Activated CD8-positive, alpha-beta memory T cell treated with anti-CD3 and anti-CD28 coated beads for 24 hours (primary cell): ENCODE measurements around the gene FYTTD1.

Experiments used
- DNase-seq: peaks from one replicate; pipeline ENCODE4 v3.0.0-alpha.2; 2020

Gene FYTTD1

DNA sequence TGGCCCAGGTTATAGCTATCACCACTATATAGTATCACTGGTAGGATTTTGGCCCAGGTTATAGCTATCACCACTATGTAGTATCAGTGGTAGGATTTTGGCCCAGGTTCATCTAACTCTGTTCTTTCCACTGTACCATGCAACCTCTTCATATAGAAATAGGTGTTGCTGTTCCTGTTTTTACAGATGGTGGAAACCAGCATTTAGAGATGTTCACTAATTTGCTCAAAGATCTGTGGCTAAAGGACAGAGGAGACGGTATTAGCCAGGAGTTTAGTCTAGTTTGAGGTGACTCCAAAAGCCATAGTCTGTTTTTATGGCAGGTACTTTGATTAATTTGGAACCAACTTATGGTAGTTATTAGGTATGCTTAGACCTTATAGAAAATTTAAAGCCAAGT is 44.4 kb downstream of the FYTTD1 start:
- DNase-seq = no peak

- no peak for DNase-seq
These were observed 45.5 kb downstream of the FYTTD1 start for GRCh38 chr3:197795200-197795599.

- DNase-seq = no peak
These were observed 46.4 kb downstream of the FYTTD1 start for GRCh38 chr3:197796087-197796486.

GRCh38 chr3:197798863-197799262 is 49.2 kb downstream of the FYTTD1 start:
- DNase-seq = no peak

DNA sequence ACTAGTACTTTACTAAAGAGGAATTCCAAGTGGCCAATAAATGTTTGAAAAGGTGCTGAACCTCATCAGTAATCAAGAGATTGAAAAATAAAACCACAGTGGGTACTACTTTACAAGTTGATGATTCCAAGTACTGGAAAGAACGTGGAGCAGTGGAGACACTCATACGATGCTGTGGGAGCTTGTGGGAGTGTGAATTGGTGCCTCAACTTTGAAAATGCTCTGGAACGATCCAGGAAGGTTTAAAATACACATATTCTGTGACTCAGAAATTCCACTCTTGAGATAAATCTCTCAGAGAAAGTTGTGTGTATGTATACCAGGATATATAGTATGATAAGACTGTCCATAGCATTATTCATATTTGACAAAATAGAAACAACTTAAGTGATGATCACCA is 50.7 kb downstream of the FYTTD1 start:
- DNase-seq = no peak

DNA sequence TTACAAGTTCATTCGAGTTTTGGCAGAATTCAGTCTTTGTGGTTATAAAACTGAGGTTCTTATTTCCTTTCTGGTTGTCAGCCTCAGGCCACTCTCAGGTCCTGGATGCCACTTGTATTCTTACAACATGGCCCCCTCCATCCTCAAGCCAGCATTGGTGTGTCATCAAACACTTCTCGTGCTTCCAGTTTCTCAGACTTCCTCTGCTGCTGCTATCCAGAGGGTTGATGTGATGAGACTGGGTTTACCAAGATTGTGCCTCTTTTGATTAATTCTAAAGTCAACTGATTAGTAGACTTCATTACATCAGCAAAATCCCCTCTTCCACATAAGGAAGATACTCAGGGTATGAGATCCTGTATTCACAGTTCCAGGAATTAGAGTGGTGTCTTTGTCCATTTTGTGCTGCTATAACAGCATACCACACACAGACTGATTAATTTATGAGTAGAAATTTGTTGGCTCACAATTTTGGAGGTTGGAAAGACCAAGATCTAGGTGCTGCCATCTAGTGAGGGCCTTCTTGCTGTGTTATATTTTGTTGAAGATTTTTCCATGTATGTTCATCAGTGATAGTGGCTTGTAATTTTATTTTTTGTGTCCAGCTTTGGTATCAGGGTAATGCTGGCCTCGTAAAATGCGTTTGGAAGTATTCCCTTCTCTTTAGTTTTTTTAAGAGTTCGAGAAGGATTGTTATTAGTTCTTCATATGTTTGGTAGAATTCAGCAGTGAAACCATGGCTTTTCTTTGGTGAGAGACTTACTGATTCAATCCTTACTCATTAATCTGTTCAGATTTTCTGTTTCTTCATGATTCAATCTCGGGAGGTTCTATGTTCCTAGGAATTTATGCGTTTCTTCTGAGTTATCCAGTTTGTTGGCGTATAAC is 52.5 kb downstream of the FYTTD1 start:
- no peak for DNase-seq

DNA sequence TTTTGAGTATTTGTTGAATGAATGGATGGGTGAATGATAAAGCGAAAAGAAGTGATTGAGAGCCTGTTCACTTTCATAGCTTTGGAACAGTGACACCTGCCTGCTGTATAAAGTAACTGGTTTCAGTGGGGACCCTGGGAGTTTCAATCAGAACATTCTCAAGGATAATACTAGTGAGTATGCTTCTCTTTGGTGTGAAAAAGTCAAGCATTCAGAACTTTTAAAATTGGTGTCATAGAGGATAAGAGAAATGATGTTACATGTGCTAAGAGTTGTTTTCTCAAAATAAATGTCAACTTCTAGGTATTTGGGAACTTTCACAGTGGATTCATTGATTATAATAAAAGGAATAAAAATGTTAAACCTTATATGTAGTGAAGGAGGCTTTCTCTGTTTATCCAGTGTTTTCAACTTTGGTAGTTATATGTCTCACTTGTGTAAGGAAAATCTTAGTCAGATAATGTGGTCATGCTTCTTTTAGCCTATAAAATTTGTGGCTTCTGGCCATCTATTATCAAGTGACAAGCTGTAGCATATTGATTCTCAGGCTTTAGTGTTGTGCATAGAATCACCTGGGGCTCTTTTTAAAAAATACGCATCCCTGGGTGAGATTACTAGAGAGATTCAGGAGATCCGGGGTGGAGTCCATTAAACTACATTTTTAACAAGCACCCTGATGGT is 53.2 kb downstream of the FYTTD1 start:
- DNase-seq = no peak

DNA sequence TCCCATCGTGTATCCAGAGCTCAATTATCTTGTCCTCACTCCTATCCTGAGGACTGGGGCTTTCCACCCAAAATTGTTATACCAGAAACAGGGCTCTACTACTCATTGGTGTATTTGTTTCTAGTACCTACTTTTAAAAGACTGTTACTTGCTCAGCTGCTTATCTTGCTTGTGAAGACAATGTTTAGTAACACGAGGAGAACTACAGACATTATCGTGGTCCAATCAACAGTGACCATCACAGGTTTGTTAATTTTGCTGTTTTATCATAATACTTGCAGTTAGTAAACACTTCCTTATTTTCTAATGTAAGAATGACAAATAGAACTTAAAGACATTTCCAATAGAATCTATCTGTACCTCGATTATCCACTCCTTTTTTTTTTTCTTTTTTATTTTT is 54.8 kb downstream of the FYTTD1 start:
- DNase-seq = no peak

GRCh38 chr3:197807969-197808587 is 58.4 kb downstream of the FYTTD1 start:
- DNase-seq = no peak

GRCh38 chr3:197809356-197810020 is 59.8 kb downstream of the FYTTD1 start:
- DNase-seq = no peak

- no peak for DNase-seq
These were observed 61.2 kb downstream of the FYTTD1 start for GRCh38 chr3:197810901-197811300.

DNA sequence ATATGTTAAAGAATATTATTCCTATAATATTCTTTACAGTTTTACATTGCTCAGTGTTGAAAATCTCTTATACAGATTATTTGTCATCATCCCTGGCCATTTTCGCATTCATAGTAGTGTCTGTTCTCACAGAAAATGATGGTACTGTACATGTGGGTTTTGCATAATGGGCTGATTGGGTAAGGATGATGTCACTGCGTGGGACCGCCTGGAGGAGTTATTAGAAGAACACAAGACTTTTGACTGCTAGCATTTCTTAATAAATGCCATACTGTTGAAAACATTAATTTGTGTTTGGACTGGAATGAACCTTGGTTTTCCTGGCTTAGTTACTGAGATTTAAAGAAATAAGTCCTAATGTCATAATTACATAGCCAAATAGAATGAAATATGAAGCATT is 61.7 kb downstream of the FYTTD1 start:
- no peak for DNase-seq

DNA sequence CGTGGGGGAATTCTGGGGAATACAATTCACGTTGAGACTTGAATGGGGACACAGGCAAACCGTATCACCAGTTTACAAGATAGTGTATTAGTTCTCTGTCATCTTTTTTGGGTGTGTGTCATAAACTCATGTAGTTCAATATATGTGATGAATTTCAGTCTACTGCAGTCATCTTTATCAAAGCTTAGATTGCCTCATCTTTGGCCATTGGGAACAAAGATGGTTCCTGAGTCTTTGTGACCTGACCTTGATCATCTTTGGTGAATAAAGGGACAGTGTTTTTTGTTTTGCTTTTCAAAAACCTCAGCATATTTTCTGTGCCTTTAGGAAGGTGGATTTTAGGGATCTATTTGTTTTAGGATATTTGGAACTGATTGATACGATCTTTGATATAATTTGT is 64.7 kb downstream of the FYTTD1 start:
- no peak for DNase-seq

GRCh38 chr3:197820550-197821335 is 71.1 kb downstream of the FYTTD1 start:
- DNase-seq = no peak

GRCh38 chr3:197829397-197830045 is 79.8 kb downstream of the FYTTD1 start:
- DNase-seq = no peak

DNA sequence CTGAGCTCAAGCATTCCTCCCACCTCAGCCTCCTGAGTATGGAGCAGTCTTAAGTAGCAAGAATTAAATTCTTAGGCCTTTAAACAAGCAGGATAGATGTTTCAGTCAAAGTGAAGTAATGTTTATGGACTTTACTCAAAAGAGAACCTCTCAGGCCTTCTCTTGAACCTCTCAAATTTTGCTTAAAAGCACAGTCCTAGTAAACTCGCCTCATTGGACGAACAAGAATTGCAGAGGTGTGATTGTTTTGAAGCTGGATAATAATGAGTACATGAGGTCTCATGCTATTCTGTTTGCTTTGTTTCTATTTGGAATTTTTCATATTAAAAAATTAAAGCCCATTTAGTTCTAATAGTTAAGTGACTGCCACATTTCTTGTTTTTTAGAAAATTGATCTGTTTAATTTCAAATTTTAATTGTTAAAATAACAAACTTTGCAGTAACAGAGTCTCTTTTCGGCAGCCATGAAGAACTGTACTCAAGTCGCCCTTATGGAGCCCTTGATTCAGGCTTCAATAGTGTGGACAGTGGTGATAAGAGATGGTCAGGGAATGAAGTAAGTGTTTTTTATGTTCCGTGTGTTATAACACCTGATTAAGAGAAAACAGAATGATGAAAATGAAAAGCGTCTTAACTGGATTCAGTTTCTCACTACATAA is 80.8 kb downstream of the FYTTD1 start:
- DNase-seq = no peak

- DNase-seq = no peak
These were observed 81.3 kb downstream of the FYTTD1 start for GRCh38 chr3:197830967-197831313.

DNA sequence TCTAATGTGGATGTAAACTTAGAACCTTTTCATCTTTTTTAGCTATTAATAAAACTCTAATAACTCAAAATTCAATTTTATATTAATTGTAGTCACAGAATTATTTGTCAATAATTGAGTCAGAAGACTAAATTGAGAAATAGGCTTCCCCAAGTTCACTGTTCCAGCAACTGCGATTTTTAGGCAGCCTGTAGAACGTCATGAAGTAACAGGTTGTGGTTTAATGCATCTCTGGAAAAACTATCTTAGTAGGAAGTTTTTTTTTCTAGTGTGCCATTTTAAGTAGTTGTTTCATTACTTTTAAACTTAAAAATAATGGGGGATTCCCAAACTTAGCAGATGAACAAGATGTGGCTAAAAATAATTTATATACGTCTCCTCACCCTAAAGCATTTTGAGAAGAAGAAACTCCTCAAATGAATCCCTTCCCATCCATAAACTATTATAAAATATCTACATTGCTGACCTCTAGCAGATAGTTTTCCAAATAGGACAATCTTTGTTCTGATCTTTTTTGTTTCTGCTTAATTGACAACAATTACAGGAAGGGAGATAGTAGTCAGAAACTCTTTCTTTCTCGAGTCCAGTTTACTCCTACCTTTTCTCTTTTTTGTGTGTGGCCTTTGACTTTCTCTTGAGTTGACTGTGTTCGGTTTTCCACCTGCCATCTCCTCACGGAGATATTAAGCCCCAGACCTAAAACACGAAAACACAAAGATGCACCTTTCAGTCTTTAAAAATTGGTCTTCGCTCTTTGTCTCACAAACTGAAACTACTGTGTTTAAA is 84.4 kb downstream of the FYTTD1 start:
- DNase-seq = no peak

DNA sequence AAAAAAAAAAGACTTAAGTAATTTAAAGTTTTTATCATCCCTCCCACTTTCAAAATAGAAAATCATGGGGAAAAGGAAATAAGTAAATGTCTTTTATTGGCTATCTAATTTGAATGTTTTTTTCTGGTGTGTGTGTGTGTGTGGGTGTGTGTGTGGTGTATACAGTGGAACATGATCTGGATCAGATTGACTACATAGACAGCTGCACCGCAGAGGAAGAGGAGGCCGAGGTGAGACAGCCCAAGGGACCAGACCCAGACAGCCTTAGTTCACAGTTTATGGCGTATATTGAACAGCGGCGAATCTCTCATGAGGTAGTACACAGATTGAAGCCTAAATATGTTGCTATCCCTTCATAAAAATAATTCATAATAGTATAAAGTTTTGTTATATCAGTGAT is 85.8 kb downstream of the FYTTD1 start:
- DNase-seq = no peak

DNA sequence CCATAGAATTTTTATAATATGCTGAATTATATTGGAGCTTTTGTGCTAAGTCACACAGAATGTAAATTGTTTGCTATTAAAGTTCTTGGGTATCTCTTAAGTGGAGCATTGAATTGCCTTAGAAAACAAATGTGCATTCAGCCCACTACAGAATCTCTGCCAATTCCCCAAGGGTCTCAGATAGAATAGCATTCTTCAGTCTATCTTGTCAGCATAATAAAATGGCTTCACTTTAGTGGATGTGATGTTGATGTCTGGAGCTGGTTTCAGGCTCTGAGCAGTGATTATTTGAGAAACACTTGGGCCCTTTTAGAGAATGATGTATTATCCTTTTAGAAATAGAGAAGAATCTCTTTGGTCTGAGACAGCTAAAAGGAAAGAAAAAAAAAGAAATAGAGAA is 86.6 kb downstream of the FYTTD1 start:
- DNase-seq = no peak
